Urothelium cell line (cell line): ENCODE measurements around the gene PPM1L.
"Not testable (repeated sequence)": the region's sequence is repeated elsewhere in the genome, so short reads cannot be mapped to it uniquely, and the experiment has no call there.

Experiments
- DNase-seq: peaks from one replicate; pipeline ENCODE4 v3.0.0; 2011; ENCODE audit warnings: low spot score, mixed read lengths
- FAIRE-seq: peaks from 2 replicates; lab custom pipeline; 2011; peaks lifted over from hg19 to GRCh38; lab: Jason Lieb, UNC

The PPM1L gene

DNA sequence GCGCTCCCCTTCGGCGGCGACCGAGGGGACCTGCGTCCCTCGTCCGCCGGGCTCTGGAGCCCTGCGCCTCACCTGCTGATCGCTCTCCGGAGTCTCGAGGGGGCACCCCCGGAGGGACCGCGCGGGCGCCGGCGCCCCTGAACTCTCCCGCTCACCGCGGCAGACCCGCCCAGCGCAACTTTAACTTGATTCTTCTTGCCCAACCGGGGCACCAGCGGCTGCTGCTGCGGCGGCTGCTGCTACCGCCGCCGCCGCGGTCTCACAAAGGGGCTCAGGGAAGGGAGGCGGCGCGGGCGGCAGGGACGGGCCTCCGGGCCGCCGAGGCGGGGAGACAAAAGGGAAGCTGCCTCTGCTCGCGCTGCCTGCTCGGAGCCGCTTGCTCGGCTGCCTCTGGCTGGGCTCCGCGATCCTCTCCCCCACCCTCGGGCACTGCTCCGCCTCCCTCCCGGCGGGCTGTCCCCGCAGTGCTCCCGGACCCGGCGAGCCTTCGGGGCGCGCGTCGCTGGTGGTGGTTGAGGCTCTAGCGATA, at the start of gene PPM1L:
TSS of gene PPM1L (plus strand) at position 456 of the 529 bp plus-strand sequence.
- DNase-seq (peak; percentile 37), FAIRE-seq (no peak)

DNA sequence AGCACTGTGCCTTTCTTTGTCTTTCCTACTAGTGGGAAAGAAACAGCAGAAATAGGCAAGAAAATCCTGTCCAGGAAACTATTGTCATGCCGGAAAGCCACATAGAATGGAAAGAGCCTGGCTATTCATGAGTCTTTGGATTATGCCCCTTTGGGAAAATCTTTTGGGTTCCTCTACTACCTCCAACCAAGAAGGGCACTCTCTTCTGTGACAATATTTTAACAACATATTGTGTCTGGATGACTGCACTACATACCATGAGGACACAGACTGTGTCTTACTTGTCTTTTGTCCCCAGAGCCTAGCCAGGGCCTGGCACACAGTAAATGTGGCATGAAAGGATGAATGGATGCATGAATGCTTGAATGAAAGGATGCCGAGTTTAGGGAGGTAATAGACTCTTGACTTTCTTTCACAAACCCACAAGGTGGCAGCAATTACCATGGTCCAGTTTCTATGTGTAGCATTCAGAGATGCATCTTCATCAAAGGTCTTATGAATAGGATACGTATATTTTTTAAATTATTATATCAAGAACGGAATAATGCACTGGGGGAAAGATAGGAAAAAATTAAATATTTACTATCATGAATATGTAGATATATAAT, 48.7 kb upstream of the PPM1L start:
- peak; percentile 19 for DNase-seq
- no peak for FAIRE-seq

DNA sequence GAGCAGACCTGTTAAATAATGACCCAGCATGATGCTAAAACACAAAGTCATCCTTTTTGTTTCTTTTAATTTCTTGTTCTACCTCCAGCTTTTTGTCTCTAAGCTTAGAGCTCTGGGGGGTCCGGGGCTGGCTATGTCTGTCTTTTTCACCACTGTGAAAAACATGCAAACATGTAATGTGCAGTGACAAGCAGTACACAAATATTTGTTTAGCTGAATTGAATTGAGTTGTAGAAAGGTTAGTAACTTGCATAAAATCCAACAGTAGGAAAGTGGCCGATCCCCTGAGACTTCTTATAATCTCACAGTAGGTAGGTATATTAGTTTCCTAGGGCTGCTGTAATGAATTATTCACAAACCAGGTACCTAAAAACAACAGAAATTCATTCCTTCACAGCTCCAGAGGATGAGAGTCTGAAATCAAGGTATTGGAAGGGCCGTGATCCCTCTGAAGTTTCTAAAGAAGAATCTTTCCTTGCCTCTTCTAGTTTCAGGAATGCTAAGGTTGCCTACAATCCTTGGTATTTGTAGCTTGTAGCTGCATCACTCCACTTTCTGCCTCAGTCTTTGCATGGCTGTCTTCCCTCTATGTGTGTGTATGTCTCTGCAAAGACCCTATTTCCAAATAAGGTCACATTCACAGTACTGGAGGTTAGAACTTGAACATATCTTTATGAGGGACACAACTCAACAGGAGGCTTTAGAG, 46.4 kb upstream of the PPM1L start:
- FAIRE-seq (no peak), DNase-seq (no peak)

DNA sequence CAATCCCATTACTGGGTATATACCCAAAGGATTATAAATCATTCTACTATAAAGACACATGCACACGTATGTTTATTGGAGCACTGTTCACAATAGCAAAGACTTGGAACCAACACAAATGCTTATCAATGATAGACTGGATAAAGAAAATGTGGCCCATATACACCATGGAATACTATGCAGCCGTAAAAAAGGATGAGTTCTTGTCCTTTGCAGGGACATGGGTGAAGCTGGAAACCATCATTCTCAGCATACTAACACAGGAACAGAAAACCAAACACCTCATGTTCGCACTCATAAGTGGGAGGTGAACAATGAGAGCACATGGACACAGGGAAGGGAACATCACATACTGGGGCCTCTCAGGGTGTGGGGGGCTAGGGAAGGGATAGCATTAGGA, 42.9 kb upstream of the PPM1L start:
- not testable (repeated sequence) for FAIRE-seq, DNase-seq

DNA sequence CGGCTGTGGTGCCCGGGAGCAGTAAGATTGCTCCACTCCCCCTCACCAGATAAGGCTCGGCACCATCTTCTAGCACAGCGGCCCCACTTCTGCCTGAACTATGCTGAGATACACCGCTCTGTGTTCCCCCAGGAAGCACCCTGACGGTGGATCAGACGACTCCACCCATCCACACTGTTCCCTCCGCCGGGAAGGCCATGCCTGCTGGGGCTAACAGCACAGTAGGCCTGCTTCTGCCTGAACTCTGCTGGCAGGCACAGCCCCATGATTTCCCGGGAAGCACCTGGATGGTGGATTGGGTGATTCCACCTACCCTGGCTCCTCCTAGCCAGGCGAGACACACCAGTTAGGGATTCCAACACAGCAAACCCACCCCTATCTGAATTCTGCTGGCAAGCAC, 36.3 kb upstream of the PPM1L start:
- DNase-seq = no peak
- no peak for FAIRE-seq

DNA sequence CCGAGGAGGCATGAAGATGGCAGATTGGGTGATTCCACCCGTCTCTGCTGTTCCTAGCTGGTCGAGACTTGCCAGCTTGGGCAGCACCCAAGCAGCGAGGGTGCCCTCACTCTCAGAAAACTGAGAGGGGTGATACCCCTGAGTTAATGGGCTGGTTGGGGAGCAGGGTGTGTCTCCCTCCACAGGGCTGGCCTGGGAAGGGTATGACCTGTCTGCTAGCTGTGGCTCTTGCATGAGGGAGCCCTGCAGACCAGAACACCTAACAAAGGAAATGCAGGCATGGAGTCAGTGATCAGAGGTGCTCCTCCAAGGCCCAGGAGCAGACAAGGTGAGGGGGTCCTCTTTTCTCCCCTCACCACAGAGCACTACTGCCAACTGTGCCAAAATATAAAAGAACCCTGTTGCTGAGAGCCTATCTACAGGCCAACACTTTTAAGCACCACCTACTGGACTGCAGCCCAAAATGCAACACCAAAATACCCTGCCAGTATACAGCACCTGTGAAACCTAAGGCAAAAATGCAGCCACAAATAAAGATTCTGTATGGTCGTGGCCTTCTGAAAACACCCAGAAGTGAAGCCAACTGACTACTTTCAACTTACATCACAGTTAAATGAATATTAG, 35.8 kb upstream of the PPM1L start:
- DNase-seq = no peak
- FAIRE-seq = no peak

DNA sequence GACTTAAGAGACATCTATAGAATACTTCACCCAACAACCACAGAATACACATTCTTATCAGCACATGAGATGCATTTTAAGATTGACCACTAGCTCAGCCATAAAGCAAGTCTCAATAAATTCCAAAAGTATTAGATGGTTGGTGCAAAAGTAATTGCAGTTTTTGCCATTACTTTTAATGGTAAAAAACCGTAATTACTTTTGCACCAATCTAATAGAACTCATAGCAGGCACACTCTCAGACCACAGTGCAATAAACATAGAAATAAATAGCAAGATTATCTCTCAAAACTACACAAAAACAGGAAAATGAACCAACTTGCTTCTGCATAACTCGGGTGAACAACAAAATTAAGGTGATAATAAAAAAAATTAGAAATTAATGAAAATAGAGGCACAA, 33.7 kb upstream of the PPM1L start:
- no peak for FAIRE-seq

DNA sequence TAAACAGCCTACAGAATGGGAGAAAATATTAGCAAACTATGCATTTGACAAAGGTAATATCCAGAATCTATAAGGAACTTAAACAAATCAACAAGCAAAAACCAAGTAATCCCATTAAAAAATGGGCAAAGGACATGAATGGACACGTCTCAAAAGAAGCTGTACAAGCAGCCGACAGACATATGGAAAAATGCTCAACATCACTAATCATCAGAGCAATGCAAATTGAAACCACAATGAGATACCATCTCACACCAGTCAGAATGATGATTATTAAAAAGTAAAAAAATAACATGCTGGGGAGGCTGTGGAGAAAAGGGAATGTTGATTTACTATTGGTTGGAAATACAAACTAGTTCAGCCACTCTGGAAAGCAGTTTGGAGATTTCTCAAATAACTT, 30.7 kb upstream of the PPM1L start:
- no peak for FAIRE-seq
- no peak for DNase-seq

More for the DNA sequence above, 33.7 kb upstream of the PPM1L start:
- no peak for DNase-seq

DNA sequence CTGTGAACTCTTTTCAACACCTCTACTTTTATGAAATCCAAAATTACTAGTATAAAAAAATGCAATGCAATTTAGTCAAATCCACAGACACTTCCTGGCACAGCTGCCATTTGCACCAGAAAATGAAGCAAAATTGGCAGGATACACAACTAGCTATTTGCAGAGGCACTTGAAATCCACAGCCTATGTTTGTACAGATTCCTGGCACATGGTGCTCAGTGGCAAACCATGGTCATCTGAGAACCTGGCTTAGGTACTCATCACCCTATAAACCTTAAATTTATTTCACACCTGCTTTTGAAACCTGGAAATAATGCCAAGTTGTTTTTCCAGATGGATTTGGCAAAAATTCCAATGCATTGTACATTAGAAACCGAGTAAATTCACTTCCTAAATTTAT, 20.2 kb upstream of the PPM1L start:
- no peak for FAIRE-seq
- DNase-seq = no peak

DNA sequence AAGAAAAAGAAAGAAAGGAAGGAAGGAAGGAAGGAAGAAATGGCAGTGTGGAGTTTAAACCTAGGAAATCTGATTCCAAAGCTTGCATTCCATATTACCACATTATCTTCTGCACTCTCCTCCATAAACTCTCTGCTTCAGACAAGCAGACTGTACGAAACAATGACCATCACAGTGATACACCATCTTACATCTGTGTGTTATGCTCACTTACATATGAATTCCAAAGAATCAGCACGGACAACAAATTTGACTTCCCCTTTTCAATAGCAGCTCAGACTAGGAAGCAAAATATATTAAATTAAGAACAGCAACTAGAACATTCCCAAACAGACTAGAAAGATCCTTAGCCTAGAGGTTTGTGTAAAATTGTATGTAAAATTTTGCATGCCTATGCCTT, 18.0 kb upstream of the PPM1L start:
- no peak for DNase-seq
- FAIRE-seq = no peak

DNA sequence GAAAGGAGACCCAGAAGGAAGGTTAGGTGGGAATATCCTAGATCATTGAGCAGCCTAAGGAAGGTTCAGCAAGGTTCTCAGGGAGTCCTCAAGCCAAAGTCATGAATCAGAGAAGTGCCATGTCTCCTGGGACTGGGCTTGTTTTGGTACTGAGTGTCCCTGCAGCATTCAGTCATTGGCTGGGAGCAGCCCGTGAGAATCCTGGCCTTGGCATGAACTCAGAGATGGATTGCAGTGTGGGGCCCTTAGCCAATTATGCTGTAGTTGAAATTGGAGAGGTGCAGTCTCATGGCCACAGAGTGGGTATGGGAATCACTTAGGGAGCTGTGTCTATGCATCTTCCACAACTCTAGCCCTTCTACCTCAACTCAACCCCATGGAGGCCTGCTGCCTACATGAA, 17.0 kb upstream of the PPM1L start:
- no peak for DNase-seq
- FAIRE-seq = no peak

DNA sequence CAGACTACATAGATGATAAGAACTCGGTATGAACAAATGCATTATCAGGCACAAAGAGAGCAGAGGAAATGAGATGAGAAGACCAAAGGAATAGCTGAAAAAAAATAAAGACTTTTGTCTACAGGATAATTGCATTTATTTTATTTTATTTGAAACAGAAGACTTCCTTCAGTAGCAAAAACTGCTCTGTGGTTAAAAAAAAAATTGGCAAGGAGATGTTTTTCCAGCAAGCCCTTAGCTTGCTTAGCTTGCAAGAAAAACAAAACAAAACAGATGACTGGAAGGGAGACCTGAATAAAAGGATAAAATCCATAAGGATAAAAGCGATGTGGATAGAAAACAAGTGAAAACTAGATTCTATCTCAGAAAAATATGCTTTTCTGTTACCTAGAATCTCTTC, 9.1 kb upstream of the PPM1L start:
- no peak for FAIRE-seq
- DNase-seq = no peak

DNA sequence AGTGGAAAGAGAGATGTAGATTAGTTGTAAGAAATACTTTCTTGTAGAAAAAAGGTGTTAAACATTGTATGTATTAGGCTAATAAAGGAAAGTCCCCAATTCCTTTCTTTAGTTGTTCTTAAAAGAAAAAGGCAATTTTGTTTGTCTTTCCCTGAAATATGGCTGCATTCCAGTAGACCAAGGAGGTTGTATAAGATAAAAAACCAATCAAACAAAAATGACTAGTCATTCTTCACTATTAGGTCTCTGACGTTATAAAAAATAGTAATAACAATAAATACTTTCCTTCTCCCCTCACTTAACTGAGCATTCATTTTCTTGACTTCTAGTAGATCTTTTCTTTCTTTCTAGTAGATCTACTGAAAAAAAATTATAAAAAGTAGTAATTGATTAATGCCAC, 8.6 kb upstream of the PPM1L start:
- no peak for FAIRE-seq

DNA sequence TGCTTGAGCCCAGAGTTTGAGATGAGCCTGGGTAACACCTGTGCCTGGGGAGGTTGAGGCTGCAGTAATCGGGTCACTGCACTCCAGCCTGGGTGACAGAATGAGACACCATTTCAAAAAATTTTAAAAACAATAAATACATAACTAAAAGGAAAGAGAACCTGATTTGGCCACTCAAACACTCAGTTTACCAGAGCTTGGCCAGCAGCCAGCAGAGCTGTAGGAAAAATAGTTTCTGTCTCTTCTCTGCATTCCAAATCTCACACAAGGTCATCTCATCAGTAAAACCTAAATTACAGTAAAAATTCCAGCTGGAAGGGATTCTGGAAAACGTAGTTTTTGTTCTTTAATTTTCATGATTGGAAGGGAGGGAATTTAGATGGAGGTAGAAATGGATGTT, 7.8 kb upstream of the PPM1L start:
- no peak for FAIRE-seq
- no peak for DNase-seq

More for the DNA sequence above, 8.6 kb upstream of the PPM1L start:
- DNase-seq = no peak

DNA sequence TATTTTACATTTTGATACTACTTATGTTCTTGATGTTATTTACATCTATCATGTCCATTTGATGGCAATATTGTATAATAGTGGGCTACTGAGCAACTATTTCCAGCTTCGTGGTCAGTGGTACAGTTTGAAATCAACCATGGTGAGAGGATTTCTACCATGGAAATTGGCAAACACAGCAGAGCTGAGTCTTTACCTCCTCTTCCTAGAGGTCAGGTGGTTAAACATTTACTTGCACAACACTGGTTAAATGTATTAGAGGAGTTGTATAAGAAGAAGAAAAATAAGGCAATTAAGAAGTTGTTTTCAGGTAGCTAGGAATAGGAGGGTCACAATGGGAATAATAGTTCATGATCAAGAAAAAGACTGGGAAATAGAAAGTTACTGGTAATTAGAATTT, 7.2 kb upstream of the PPM1L start:
- FAIRE-seq = no peak

DNA sequence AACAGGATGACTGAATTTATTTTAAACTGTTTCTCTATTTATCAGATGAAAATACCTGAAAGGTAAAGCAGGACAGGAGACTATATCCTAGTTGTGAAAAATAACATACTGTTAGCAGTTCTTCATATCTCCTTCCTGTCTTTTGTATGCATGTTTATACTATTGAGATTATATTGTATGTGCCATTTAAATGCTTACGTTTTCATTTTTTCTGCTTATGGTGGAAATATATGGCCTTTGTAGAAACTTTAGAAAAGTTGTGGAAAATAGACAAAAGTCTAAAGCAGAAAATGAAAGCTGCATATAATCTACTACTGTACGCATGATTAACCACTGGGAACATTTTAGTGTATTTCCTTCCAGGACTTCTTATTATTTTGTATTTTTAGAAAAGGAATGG, 2.1 kb upstream of the PPM1L start:
- DNase-seq (no peak), FAIRE-seq (no peak)

More for the DNA sequence above, 7.2 kb upstream of the PPM1L start:
- DNase-seq = no peak

DNA sequence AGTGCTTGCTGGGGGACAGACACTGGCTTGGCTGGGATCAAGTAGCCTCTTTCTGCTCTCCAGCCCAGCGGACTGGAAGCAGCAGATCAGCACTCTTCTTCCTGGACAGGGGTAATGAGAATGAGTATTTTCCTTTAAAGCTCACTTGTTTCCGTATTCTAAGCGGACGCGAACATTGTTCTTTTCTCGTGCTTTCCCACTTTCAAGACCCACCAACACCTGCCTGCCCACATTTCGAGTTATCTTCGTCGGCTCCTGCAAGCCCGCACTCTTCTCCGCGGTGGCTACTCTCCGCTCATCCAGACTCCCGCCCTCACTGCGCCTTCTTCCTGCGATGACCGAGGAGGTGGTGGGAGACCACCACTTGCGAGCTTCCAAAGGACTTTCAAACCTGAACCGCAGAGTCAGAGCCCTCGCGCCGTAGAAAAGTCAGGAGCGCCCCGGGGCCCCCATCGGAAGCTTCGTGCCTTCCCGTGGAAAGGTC, 1.6 kb upstream of the PPM1L start:
- DNase-seq = peak; percentile 20
- no peak for FAIRE-seq

DNA sequence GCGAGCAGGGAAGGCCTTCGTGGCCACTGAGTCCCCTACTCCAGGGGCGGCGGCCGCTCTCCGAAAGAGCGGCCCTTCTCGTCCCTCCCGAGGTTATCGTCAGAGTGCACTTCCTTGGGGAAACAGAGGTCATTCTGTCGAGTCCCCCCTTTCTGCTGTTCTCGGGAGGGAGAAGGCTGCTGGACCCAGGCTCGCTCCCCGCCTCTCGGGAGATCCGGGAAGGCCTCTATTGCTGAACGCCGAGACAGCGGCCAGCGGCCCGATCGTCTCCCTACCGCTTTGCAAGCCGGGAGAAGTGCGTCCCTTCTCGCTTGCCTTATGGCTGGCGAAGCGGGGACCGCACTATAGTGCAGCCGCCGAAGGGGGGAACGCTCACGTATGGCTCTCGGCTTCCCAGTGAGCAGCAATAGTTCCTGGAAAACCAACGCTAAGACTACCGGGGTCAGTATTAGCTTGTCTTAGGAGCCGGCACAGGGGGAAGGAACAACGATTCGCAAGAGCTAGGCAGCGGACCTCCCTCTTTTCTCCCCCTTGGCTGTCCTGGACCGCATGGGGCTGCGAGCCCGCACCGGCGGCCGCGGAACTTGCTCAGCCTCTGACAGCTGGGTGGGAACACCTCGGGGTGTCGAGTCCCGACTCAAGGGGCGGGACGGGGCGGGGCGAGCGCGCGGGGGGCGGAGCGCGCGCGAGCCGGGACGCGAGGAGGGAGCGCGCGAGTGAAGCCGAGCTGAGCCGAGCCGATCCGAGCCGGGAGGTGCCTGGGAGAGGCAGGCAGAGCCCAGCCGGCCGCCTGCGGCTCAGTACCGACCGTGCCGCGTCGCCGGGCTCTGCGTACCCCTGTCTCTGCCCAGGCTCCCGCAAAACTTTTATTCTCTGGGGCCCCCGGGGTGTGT, 930 bp upstream of the PPM1L start:
- FAIRE-seq (no peak), DNase-seq (peak; percentile 87)

DNA sequence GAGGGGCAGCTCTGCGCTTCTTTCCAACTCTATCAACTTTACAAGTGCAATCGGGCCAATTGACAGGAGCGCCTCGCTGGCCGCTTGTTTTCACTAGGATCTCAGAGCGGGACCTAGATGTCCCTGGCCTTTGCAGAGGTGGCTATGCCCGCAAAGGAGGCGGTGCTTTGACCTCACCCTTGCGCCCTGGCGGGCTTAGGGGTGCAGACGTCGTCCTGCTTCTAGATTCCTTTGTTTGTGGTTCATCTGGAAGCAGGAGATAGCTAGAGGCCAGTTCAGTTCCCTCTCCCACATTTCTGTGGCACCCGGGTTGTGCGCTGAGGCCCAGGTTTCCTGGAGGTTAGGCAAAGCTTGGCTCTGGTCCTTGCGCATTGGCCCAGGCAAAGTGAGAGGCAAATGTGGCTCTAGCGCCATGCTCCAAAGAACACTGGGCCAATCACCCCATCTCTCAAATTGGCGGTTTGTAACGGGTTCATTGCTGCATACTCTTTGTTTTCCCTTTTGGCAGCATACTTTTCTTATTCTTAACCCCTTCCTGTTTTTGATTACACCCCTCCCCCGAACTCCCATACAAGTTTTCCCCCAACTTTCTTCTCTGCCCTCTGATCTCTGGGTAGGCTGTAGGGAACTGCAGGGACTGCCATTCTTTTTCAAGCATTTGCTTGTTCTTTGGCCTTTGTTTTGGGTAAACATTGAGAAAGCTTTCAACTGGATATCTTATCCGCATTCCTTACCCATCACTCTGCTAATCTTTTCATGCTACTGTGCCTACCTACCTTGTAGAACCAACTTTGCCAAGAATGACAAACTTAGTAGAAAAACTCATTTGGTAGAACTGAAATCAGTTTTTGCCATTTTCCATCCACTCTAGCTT, 1.4 kb downstream of the PPM1L start:
- FAIRE-seq (no peak), DNase-seq (no peak)
